HG03066 (cell line): ENCODE results near the gene CDHR2.
A peak's percentile ranks its signal among the peaks of the same experiment; 100 is the strongest.

Source experiments
- ATAC-seq: cut with Tn5 transposase; IDR thresholded peaks from one replicate; pipeline ENCODE4 v1.9.1; 2021; ENCODE audit warnings: low read depth; ENCODE audit not compliant: unreplicated experiment

Gene CDHR2

GRCh38 chr5:176616511-176616910, 67.4 kb downstream of the CDHR2 start:
- no peak for ATAC-seq

GRCh38 chr5:176618783-176619182, 69.6 kb downstream of the CDHR2 start:
- no peak for ATAC-seq

- ATAC-seq: peak; percentile 64
Measured at GRCh38 chr5:176619203-176619568, 70.0 kb downstream of the CDHR2 start.

DNA sequence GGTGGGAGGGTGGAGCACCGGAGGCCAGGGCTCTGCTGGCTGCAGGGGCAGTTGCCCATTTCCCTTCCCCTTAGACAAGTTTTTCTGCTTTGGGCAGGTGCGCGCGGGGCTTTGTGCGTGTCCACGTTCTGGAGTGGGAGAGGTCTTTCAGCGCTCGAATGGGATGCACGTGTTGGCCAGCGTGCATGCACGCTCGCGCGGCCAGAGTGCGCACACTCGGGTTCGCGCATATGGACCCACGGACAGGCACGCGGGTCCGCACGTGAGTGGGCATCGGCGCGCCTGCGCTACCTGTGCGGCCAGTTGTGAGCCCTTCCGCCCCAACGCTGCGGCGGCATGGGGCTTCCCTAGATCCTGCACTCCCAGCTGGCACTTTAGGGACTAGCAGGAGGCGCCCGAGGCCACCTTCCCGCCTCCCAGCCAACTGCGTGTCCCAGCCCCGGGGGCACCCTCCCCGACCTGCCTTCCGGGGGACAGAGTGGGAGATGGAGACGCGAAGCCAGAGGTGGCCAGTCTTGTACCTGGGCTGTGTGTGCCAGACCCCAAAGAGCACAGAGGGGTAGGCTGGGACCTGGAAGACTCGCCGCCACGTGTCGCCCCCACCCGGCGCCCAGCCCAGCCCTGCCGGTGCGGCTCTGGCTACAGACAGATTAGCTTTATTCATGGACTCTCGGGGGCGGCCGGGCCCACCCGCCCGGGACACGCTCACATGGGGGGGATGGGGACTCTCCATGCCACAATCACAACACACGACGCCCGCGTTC, 70.6 kb downstream of the CDHR2 start:
- ATAC-seq: no peak

- no peak for ATAC-seq
Measured at GRCh38 chr5:176620333-176620981, 71.3 kb downstream of the CDHR2 start.

DNA sequence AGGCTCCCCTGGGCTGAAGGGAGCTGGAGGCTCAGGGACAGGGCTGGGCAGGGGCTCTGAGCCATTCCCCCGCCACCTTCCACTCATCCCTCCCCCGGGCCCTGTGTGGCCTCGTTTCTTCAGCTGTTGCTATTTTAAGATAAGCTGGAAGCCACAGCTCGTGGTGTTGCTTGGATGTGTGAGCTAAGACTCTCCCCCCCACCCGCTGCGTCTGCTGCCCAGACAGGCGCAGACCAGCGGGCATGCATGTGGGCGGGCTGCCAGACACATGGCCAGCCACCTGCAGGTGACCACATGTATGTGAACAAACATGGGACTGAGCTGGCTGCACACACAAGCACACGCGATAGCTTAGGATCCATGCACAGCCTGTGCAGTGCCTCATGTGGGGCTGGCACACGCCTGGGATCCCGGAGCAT, 72.5 kb downstream of the CDHR2 start:
- no peak for ATAC-seq

DNA sequence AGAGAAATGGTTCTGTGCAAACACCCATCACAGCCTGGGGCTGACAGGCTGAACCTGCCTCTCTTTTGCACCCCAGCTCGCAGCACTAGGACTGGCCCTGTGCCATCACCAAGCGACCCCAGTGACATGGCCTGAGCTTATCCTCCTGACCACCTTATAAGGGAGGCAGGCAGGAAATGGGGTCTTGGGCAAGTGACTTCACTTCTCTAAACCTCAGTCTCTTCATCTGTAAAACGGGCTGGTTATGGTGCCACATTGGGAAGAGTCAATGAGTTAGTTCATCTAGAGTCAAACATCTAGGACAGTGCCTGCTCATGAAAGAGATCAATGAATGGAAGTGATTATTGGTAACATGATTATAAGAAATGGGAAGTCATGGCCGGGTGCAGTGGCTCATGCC, 75.0 kb downstream of the CDHR2 start:
- no peak for ATAC-seq

GRCh38 chr5:176624938-176625337, 75.8 kb downstream of the CDHR2 start:
- ATAC-seq: no peak

DNA sequence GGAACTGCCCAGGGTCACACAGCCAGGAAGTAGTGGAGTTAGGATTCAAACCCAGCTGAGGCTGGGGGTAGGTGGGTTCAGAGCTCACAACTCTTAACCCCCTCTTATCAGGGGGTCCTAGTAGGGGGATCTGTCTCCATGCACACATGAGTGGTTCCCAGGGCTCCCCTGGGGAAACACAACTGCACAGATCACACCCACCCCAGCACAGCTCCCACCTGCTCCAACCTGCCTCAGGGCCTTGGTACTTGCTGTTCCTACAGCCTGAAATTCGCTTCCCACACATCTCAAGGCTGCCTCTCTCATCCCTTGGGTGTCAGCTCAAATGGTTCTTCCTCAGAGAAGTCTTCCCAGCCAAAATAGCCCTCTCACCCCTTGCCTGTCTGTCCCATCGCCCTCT, 76.4 kb downstream of the CDHR2 start:
- no peak for ATAC-seq

DNA sequence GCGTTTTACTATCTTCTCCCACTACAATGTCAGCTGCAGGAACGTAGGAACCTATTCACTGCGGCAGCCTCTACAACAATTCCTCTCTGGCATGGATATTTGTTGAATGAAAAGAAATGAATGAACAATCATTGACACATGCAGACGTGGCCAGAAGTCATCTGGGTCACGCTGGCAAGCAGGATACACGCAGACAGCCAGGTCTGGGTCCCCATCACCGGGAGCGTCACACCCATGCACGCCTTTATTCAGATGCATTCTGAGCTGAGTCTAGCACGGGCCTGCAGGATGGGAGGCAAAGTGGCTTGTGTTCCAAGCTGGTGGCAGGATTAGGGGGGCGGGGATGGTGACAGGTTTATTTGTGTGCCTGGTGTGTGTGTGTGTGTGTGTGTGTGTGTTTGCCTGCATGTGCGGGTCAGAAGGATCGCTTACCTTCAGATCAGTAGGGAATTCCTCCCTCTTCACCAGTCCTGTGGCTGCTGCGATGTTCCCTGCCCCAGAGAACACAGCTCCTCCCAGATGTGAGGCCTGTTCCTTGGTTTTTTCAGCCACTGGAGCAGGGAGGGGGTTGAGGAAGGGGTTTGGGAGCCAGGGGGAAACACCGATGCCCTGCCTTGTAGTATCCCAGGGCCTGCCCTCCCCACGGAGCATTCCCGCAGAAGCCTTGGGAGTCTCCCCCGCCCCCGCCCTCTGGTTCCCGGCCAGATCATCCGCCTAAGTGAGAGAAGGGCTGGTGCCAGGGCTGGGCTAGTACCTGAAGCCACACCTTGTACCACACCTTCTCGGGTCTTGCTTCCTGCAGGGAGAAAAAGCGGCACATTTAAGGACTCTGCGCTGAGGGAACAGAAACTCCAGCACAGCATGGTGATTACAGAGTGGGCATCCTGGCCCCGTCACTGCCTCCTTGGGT, 77.1 kb downstream of the CDHR2 start:
- no peak for ATAC-seq

GRCh38 chr5:176626876-176627236, 77.7 kb downstream of the CDHR2 start:
- no peak for ATAC-seq

- ATAC-seq: no peak
Measured at GRCh38 chr5:176627582-176627981, 78.4 kb downstream of the CDHR2 start.

GRCh38 chr5:176628406-176629228, 79.5 kb downstream of the CDHR2 start:
- no peak for ATAC-seq

GRCh38 chr5:176629317-176629852, 80.2 kb downstream of the CDHR2 start:
- no peak for ATAC-seq

- no peak for ATAC-seq
Measured at GRCh38 chr5:176629853-176630680, 80.9 kb downstream of the CDHR2 start, which contains the start of the genes EIF4E1B and SNCB. TSS of gene EIF4E1B (plus strand) at chr5:176630675. CDS start at chr5:176642788, 12,113 bp downstream. TSS of gene SNCB (minus strand) at chr5:176630534. CDS start at chr5:176629654, 880 bp downstream.

- ATAC-seq: no peak
Measured at GRCh38 chr5:176630681-176631222, 81.6 kb downstream of the CDHR2 start.

GRCh38 chr5:176631383-176632200, 82.5 kb downstream of the CDHR2 start:
- no peak for ATAC-seq

GRCh38 chr5:176632745-176633144, 83.6 kb downstream of the CDHR2 start:
- no peak for ATAC-seq
